HL-60 (cell line): ENCODE data around the gene AWAT2.

ENCODE experiments used
- POLR2AphosphoS5 ChIP-seq: IDR thresholded peaks from 2 replicates; pipeline ENCODE4 v1.6.1; 2012; ENCODE audit warnings: low read depth
- REST ChIP-seq: IDR thresholded peaks from 2 replicates; pipeline ENCODE4 v1.6.1; 2012; ENCODE audit warnings: low read depth; ENCODE audit not compliant: insufficient replicate concordance
- TF ChIP-seq, protein P1 (sequence below): IDR thresholded peaks from one replicate; pipeline ENCODE4 v1.5.1; 2011; ENCODE audit warnings: low read length, control low read depth, inconsistent platforms; ENCODE audit not compliant: insufficient read depth

DNA sequence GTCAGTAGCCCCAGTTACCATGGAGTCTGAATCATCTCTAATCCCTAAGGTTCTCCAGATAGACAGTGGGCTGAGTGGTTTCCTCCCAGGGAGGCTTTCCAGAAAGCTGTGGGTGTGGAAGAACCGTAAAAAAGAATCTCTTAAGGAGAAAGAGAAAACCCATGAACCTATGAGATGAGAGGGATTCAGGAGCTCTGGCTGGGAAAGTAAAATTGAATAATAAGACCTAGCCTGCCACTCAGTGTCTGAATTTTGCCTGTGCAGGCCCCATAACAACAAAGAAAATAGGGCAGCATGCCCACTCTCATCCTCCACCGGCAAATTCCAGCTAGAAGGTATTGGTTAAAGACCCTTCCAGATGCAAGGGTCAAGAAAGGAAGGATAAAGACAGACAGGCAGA, 16.9 kb downstream of the AWAT2 start:
- TF ChIP-seq, protein P1, sequence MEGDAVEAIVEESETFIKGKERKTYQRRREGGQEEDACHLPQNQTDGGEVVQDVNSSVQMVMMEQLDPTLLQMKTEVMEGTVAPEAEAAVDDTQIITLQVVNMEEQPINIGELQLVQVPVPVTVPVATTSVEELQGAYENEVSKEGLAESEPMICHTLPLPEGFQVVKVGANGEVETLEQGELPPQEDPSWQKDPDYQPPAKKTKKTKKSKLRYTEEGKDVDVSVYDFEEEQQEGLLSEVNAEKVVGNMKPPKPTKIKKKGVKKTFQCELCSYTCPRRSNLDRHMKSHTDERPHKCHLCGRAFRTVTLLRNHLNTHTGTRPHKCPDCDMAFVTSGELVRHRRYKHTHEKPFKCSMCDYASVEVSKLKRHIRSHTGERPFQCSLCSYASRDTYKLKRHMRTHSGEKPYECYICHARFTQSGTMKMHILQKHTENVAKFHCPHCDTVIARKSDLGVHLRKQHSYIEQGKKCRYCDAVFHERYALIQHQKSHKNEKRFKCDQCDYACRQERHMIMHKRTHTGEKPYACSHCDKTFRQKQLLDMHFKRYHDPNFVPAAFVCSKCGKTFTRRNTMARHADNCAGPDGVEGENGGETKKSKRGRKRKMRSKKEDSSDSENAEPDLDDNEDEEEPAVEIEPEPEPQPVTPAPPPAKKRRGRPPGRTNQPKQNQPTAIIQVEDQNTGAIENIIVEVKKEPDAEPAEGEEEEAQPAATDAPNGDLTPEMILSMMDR: no peak
- TF ChIP-seq POLR2AphosphoS5 (no peak), REST (no peak)
